GM21576 (cell line): ENCODE measurements around the gene TXNL4A.
A peak's percentile ranks its signal among the peaks of the same experiment; 100 is the strongest.

Source experiments
- ATAC-seq: cut with Tn5 transposase; IDR thresholded peaks from one replicate; pipeline ENCODE4 v1.9.1; 2021; ENCODE audit warnings: mild to moderate bottlenecking, moderate library complexity; ENCODE audit not compliant: unreplicated experiment

TXNL4A gene

GRCh38 chr18:79949697-79950487, 38.5 kb downstream of the TXNL4A start:
- peak; percentile 32 for ATAC-seq

GRCh38 chr18:79948719-79949411, 39.5 kb downstream of the TXNL4A start:
- ATAC-seq = no peak

- no peak for ATAC-seq
Observed at GRCh38 chr18:79947881-79948610, 40.3 kb downstream of the TXNL4A start.

GRCh38 chr18:79947054-79947755, 41.2 kb downstream of the TXNL4A start:
- ATAC-seq = no peak

- no peak for ATAC-seq
Observed at GRCh38 chr18:79945118-79946042, 43.0 kb downstream of the TXNL4A start.

GRCh38 chr18:79944746-79945117, 43.6 kb downstream of the TXNL4A start:
- no peak for ATAC-seq

- no peak for ATAC-seq
Observed at GRCh38 chr18:79944126-79944731, 44.1 kb downstream of the TXNL4A start.

- no peak for ATAC-seq
Observed at GRCh38 chr18:79943608-79944125, 44.7 kb downstream of the TXNL4A start.

- no peak for ATAC-seq
Observed at GRCh38 chr18:79942786-79943607, 45.4 kb downstream of the TXNL4A start.

GRCh38 chr18:79942211-79942610, 46.2 kb downstream of the TXNL4A start:
- ATAC-seq = no peak

- no peak for ATAC-seq
Observed at GRCh38 chr18:79941473-79942119, 46.8 kb downstream of the TXNL4A start.

GRCh38 chr18:79940814-79941472, 47.4 kb downstream of the TXNL4A start:
- ATAC-seq = no peak

- no peak for ATAC-seq
Observed at GRCh38 chr18:79940126-79940813, 48.1 kb downstream of the TXNL4A start.

- no peak for ATAC-seq
Observed at GRCh38 chr18:79939096-79939495, 49.3 kb downstream of the TXNL4A start.

GRCh38 chr18:79938196-79938595, 50.2 kb downstream of the TXNL4A start:
- no peak for ATAC-seq

GRCh38 chr18:79937103-79937860, 51.1 kb downstream of the TXNL4A start:
- no peak for ATAC-seq
